Measurements from ENCODE around the gene CD300LD. TPM values are rescaled to one million over a fixed set of nuclear protein-coding genes. Genes with fewer than 3 reads are reported as not detected.

Gene CD300LD
- polyA plus RNA-seq, 1 experiment: not detected

GRCh38 chr17:74539281-74539820, 52.7 kb downstream of the CD300LD start:
- DNase-seq (ENCODE audit: low read depth): no peak
- TF ChIP-seq CTCF (IDR thresholded peaks at IDR 0.05; ENCODE audit: insufficient read depth, low read depth, low read length): no peak
- H3K36me3 ChIP-seq (ENCODE audit: control insufficient read depth, insufficient read depth, low read length): no peaks in the 10 kb centered on the region
- ChIA-PET CTCF (no interaction called here), POLR2A (no interaction called here)
- no peaks in the 10 kb centered on the region for H3K27me3 ChIP-seq (ENCODE audit: control insufficient read depth, insufficient read depth, low read length)
- no peak overlapping the region for H3K4me3 ChIP-seq (ENCODE audit: low read depth, low read length)

- no peak overlapping the region for H3K4me3 ChIP-seq (ENCODE audit: low read depth, low read length)
- ChIA-PET POLR2A (no interaction called here), CTCF (no interaction called here)
- DNase-seq (ENCODE audit: low read depth): no peak
- TF ChIP-seq CTCF (IDR thresholded peaks at IDR 0.05; ENCODE audit: insufficient read depth, low read depth, low read length): no peak
- H3K27me3 ChIP-seq (ENCODE audit: control insufficient read depth, insufficient read depth, low read length): no peaks in the 10 kb centered on the region
- no peaks in the 10 kb centered on the region for H3K36me3 ChIP-seq (ENCODE audit: control insufficient read depth, insufficient read depth, low read length)
These were observed 55.2 kb downstream of the CD300LD start for GRCh38 chr17:74536890-74537289.

GRCh38 chr17:74532115-74532514, 60.0 kb downstream of the CD300LD start:
- H3K36me3 ChIP-seq (ENCODE audit: control insufficient read depth, insufficient read depth, low read length): no peaks in the 10 kb centered on the region
- DNase-seq (ENCODE audit: low read depth): no peak
- no peaks in the 10 kb centered on the region for H3K27me3 ChIP-seq (ENCODE audit: control insufficient read depth, insufficient read depth, low read length)
- POLR2A ChIA-PET: no interaction called here
- CTCF ChIA-PET: no interaction called here
- H3K4me3 ChIP-seq (ENCODE audit: low read depth, low read length): no peak overlapping the region
- no peak for TF ChIP-seq CTCF (IDR thresholded peaks at IDR 0.05; ENCODE audit: insufficient read depth, low read depth, low read length)

- Histone ChIP-seq H3K36me3 (ENCODE audit: control insufficient read depth, insufficient read depth, low read length) (no peaks in the 10 kb centered on the region), H3K4me3 (ENCODE audit: low read depth, low read length) (no peak within 1 kb of the TSS), H3K27me3 (ENCODE audit: control insufficient read depth, insufficient read depth, low read length) (no peaks in the 10 kb centered on the region)
- POLR2A ChIA-PET: no interaction called here
- no peak for TF ChIP-seq CTCF (IDR thresholded peaks at IDR 0.05; ENCODE audit: insufficient read depth, low read depth, low read length)
- CTCF ChIA-PET: no interaction called here
- DNase-seq (ENCODE audit: low read depth): no peak
These were observed 60.8 kb downstream of the CD300LD start, which contains the start of gene CD300LB for GRCh38 chr17:74531231-74531761. TSS of gene CD300LB (minus strand) at chr17:74531475. CDS start at chr17:74531350, 125 bp downstream.

GRCh38 chr17:74530831-74531150, 61.3 kb downstream of the CD300LD start:
- no peaks in the 10 kb centered on the region for H3K36me3 ChIP-seq (ENCODE audit: control insufficient read depth, insufficient read depth, low read length)
- no peaks in the 10 kb centered on the region for H3K27me3 ChIP-seq (ENCODE audit: control insufficient read depth, insufficient read depth, low read length)
- CTCF ChIA-PET: no interaction called here
- POLR2A ChIA-PET: no interaction called here
- no peak for DNase-seq (ENCODE audit: low read depth)
- H3K4me3 ChIP-seq (ENCODE audit: low read depth, low read length): no peak overlapping the region
- TF ChIP-seq CTCF (IDR thresholded peaks at IDR 0.05; ENCODE audit: insufficient read depth, low read depth, low read length): no peak

Other genes with a start within 250 kb of the CD300LD start
- gene BTBD17, start 230.4 kb downstream of the CD300LD start, polyA plus RNA-seq (2011; rRNA removed): not detected in 2 replicates
- not detected in 2 replicates for gene GPR142, start 224.8 kb downstream of the CD300LD start, polyA plus RNA-seq (2011; rRNA removed)
- gene GPRC5C, start 160.2 kb downstream of the CD300LD start, polyA plus RNA-seq (2011; rRNA removed): 0.06 and 0.33 TPM in 2 replicates
- gene CD300A, start 125.6 kb downstream of the CD300LD start, polyA plus RNA-seq (2011; rRNA removed): not detected in 2 replicates
- gene CD300LB, start 60.8 kb downstream of the CD300LD start, polyA plus RNA-seq (2011; rRNA removed): not detected in 2 replicates
- 0.05 TPM in 1 of 2 replicates, not detected in the other for gene CD300C, start 46.2 kb downstream of the CD300LD start, polyA plus RNA-seq (2011; rRNA removed)
- gene CD300H, start 24.8 kb downstream of the CD300LD start, polyA plus RNA-seq (2011; rRNA removed): not detected in 2 replicates
- not detected in 2 replicates for gene CD300E, start 31.5 kb upstream of the CD300LD start, polyA plus RNA-seq (2011; rRNA removed)
- not detected in 2 replicates for gene CD300LF, start 120.6 kb upstream of the CD300LD start, polyA plus RNA-seq (2011; rRNA removed)
- 0.06 and 0.12 TPM in 2 replicates for gene RAB37, start 145.0 kb upstream of the CD300LD start, polyA plus RNA-seq (2011; rRNA removed)
- 13.7 and 16.3 TPM in 2 replicates for gene NHERF1, start 156.3 kb upstream of the CD300LD start, polyA plus RNA-seq (2011; rRNA removed)
- 39.5 and 50.6 TPM in 2 replicates for gene NAT9, start 184.1 kb upstream of the CD300LD start, polyA plus RNA-seq (2011; rRNA removed)

Data from BJ (cell line).